CD4-positive, alpha-beta T cell treated with Interleukin-1 beta for 1 hour (primary cell): Measurements from ENCODE around the gene PTX3.

ENCODE experiments used
- DNase-seq, 2 donors: peaks; one replicate each; pipeline ENCODE4 v3.0.0-alpha.2; 2020 to 2022

The PTX3 gene

GRCh38 chr3:157427901-157428300 lies 8.7 kb upstream of the PTX3 start:
- no peak for DNase-seq

- no peak for DNase-seq
Observed at GRCh38 chr3:157428853-157429252, 7.8 kb upstream of the PTX3 start.

GRCh38 chr3:157429708-157430107 lies 6.9 kb upstream of the PTX3 start:
- DNase-seq, result no peak

GRCh38 chr3:157438194-157438730 lies 1.6 kb downstream of the PTX3 start:
- no peak for DNase-seq

GRCh38 chr3:157441102-157441624 lies 4.5 kb downstream of the PTX3 start:
- no peak for DNase-seq

GRCh38 chr3:157442729-157443128 lies 6.1 kb downstream of the PTX3 start:
- DNase-seq, result no peak

GRCh38 chr3:157443905-157444796 lies 7.5 kb downstream of the PTX3 start:
- DNase-seq, result no peak

GRCh38 chr3:157444797-157445184 lies 8.1 kb downstream of the PTX3 start:
- no peak for DNase-seq

GRCh38 chr3:157445857-157446256 lies 9.2 kb downstream of the PTX3 start:
- no peak for DNase-seq

- no peak for DNase-seq
Observed at GRCh38 chr3:157447026-157447694, 10.5 kb downstream of the PTX3 start.

- DNase-seq, result no peak
Observed at GRCh38 chr3:157452097-157452496, 15.4 kb downstream of the PTX3 start.

- no peak for DNase-seq
Observed at GRCh38 chr3:157453824-157454223, 17.2 kb downstream of the PTX3 start.

GRCh38 chr3:157459706-157460105 lies 23.1 kb downstream of the PTX3 start:
- no peak for DNase-seq

GRCh38 chr3:157460253-157460652 lies 23.6 kb downstream of the PTX3 start:
- DNase-seq, result no peak

- no peak for DNase-seq
Observed at GRCh38 chr3:157463816-157464215, 27.2 kb downstream of the PTX3 start.

- DNase-seq, result no peak
Observed at GRCh38 chr3:157464321-157464720, 27.7 kb downstream of the PTX3 start.

- DNase-seq, result no peak
Observed at GRCh38 chr3:157465741-157466140, 29.1 kb downstream of the PTX3 start.

GRCh38 chr3:157467200-157467599 lies 30.6 kb downstream of the PTX3 start:
- DNase-seq, result no peak

- DNase-seq, result no peak
Observed at GRCh38 chr3:157469561-157470294, 33.1 kb downstream of the PTX3 start.

- DNase-seq, result no peak
Observed at GRCh38 chr3:157471064-157471463, 34.4 kb downstream of the PTX3 start.

- DNase-seq, result no peak
Observed at GRCh38 chr3:157472648-157473047, 36.0 kb downstream of the PTX3 start.

GRCh38 chr3:157475921-157476414 lies 39.3 kb downstream of the PTX3 start:
- no peak for DNase-seq

GRCh38 chr3:157477441-157477840 lies 40.8 kb downstream of the PTX3 start:
- DNase-seq, result no peak
